A673 (cell line): ENCODE data around the gene EML1. TPM values are rescaled to one million over a fixed set of nuclear protein-coding genes. Genes with fewer than 3 reads are reported as not detected.

Source experiments
- BruUV-seq: library from RNA; stranded (reverse); fragments of 400-500 nt; replicated peaks from 2 replicates; lab custom pipeline; 2021; lab: Mats Ljungman, UMichigan
- CTCF ChIA-PET: fragments of 300-600 bp; sonication (Branson Sonifier 250); formaldehyde crosslinking; loops from one replicate; lab custom pipeline; 2022; ENCODE audit warnings: antibody characterized with exemption; lab: Charles Lee
- POLR2A ChIA-PET: fragments of 300-600 bp; sonication (Branson Sonifier 250); formaldehyde crosslinking; loops from one replicate; lab custom pipeline; 2022; ENCODE audit warnings: antibody characterized with exemption; ENCODE audit not compliant: low non-redundant PET; lab: Charles Lee
- DNase-seq: peaks from one replicate; pipeline ENCODE4 v3.0.0-alpha.2; 2015; ENCODE audit warnings: low spot score
- H3K27ac ChIP-seq: fragments of 200-600 bp; sonication (generic); 2 replicates; pipeline ENCODE4 v1.5.1; 2016; ENCODE audit warnings: mixed run types, low read depth, mild to moderate bottlenecking, mixed read lengths, antibody characterized with exemption, low read length; ENCODE audit not compliant: poor library complexity, severe bottlenecking
- H3K27me3 ChIP-seq: fragments of 200-600 bp; sonication (generic); replicated peaks from 2 replicates; pipeline ENCODE4 v1.6.1; 2017; ENCODE audit warnings: mixed run types, low read depth, mild to moderate bottlenecking, mixed read lengths, antibody characterized with exemption, low read length; ENCODE audit not compliant: insufficient read depth, poor library complexity
- H3K36me3 ChIP-seq: fragments of 200-600 bp; sonication (generic); 2 replicates; pipeline ENCODE4 v1.6.1; 2016; ENCODE audit warnings: mixed run types, mild to moderate bottlenecking, mixed read lengths, antibody characterized with exemption, low read length; ENCODE audit not compliant: insufficient read depth, poor library complexity, severe bottlenecking
- H3K4me1 ChIP-seq: fragments of 200-600 bp; sonication (generic); 2 replicates; pipeline ENCODE4 v1.6.1; 2017; ENCODE audit warnings: mixed run types, mild to moderate bottlenecking, mixed read lengths, antibody characterized with exemption, low read length; ENCODE audit not compliant: insufficient read depth, poor library complexity, severe bottlenecking
- H3K4me3 ChIP-seq: fragments of 200-600 bp; sonication (generic); 2 replicates; pipeline ENCODE4 v1.5.1; 2016; ENCODE audit warnings: low read depth, mixed run types, mild to moderate bottlenecking, mixed read lengths, low read length; ENCODE audit not compliant: poor library complexity, severe bottlenecking
- H3K9me3 ChIP-seq: fragments of 200-600 bp; sonication (generic); 2 replicates; pipeline ENCODE4 v1.6.1; 2016; ENCODE audit warnings: mixed run types, low read depth, mild to moderate bottlenecking, mixed read lengths, antibody characterized with exemption, low read length; ENCODE audit not compliant: poor library complexity, severe bottlenecking
- CTCF ChIP-seq: fragments of 300-800, 200-600 bp; sonication (generic); conservative IDR thresholded peaks from 2 replicates; pipeline ENCODE4 v1.5.1; 2017; ENCODE audit warnings: low read depth, mild to moderate bottlenecking, antibody characterized with exemption, low read length, moderate library complexity, mixed read lengths
- EZH2 ChIP-seq: fragments of 200-600 bp; sonication (generic); IDR thresholded peaks from 2 replicates; pipeline ENCODE4 v1.6.1; 2017; ENCODE audit warnings: borderline replicate concordance, low read depth, mild to moderate bottlenecking, mixed read lengths, antibody characterized with exemption, low read length; ENCODE audit not compliant: poor library complexity, severe bottlenecking
- intact Hi-C: fragments of 100-400 bp; cut with micrococcal nuclease; formaldehyde crosslinking; loops from one replicate; pipeline ENCODE4 v1.10.0; 2022; ENCODE audit not compliant: unreplicated experiment
- total RNA-seq: library from RNA; stranded (reverse); gene quantifications from 2 replicates; pipeline ENCODE4 v1.2.3, GENCODE V29; 2021

The EML1 gene
- total RNA-seq, 1 experiment from 2014 or later: 34.1 TPM

GRCh38 chr14:99789581-99789980 is 3.6 kb upstream of the EML1 start:
- no peaks in the 10 kb centered on the region for H3K9me3 ChIP-seq
- ChIA-PET CTCF (no interaction called here), POLR2A (no interaction called here)
- no peak overlapping the region for H3K4me3 ChIP-seq
- no peaks in the 10 kb centered on the region for H3K36me3 ChIP-seq
- H3K4me1 ChIP-seq: peaks cover 23% of the 10 kb centered on the region
- no peak for DNase-seq
- no TSS peak for BruUV-seq
- intact Hi-C loops: no loop called here
- H3K27me3 ChIP-seq: no peaks in the 10 kb centered on the region
- no peak overlapping the region for H3K27ac ChIP-seq
- no peak for TF ChIP-seq EZH2
- no peak for TF ChIP-seq CTCF

GRCh38 chr14:99790201-99790977 is 2.8 kb upstream of the EML1 start:
- POLR2A ChIA-PET: no interaction called here
- DNase-seq: no peak
- Histone ChIP-seq H3K4me1 (peaks cover 29% of the 10 kb centered on the region), H3K27me3 (no peaks in the 10 kb centered on the region), H3K4me3 (no peak overlapping the region), H3K36me3 (no peaks in the 10 kb centered on the region), H3K27ac (no peak overlapping the region), H3K9me3 (no peaks in the 10 kb centered on the region)
- no peak for TF ChIP-seq CTCF
- no peak for TF ChIP-seq EZH2
- CTCF ChIA-PET: no interaction called here
- intact Hi-C loops: loop anchor here (5.0 kb wide), 1 partner anchor 92 kb away; no protein-coding TSS in a partner anchor
- BruUV-seq: no TSS peak

GRCh38 chr14:99790978-99791376 is 2.2 kb upstream of the EML1 start:
- Histone ChIP-seq H3K4me3 (no peak overlapping the region), H3K9me3 (no peaks in the 10 kb centered on the region), H3K4me1 (peaks cover 29% of the 10 kb centered on the region), H3K36me3 (no peaks in the 10 kb centered on the region), H3K27ac (no peak overlapping the region), H3K27me3 (no peaks in the 10 kb centered on the region)
- intact Hi-C loops: loop anchor here (5.0 kb wide), 1 partner anchor 91 kb away; no protein-coding TSS in a partner anchor
- no TSS peak for BruUV-seq
- ChIA-PET POLR2A (no interaction called here), CTCF (no interaction called here)
- TF ChIP-seq CTCF (no peak), EZH2 (no peak)
- DNase-seq: no peak
